ENCODE data around the gene JMJD7.

Gene JMJD7

GRCh38 chr15:41804916-41805666 lies 22.8 kb upstream of the JMJD7 start:
- ATAC-seq: no peak
- TF ChIP-seq ZNF8 (CRISPR knock-in tag; IDR thresholded peaks at IDR 0.05): no peak
- TF ChIP-seq PATZ1 (CRISPR knock-in tag; IDR thresholded peaks at IDR 0.05; ENCODE audit: borderline replicate concordance): no peak
- no peak for TF ChIP-seq ZFP30 (CRISPR knock-in tag; IDR thresholded peaks at IDR 0.05)
- no peak for TF ChIP-seq ESRRG (CRISPR knock-in tag; IDR thresholded peaks at IDR 0.05)
- TF ChIP-seq PPARA (CRISPR knock-in tag; IDR thresholded peaks at IDR 0.05; ENCODE audit: borderline replicate concordance): no peak
- TF ChIP-seq SNAI2 (CRISPR knock-in tag; IDR thresholded peaks at IDR 0.05): no peak
- TF ChIP-seq, protein P1, sequence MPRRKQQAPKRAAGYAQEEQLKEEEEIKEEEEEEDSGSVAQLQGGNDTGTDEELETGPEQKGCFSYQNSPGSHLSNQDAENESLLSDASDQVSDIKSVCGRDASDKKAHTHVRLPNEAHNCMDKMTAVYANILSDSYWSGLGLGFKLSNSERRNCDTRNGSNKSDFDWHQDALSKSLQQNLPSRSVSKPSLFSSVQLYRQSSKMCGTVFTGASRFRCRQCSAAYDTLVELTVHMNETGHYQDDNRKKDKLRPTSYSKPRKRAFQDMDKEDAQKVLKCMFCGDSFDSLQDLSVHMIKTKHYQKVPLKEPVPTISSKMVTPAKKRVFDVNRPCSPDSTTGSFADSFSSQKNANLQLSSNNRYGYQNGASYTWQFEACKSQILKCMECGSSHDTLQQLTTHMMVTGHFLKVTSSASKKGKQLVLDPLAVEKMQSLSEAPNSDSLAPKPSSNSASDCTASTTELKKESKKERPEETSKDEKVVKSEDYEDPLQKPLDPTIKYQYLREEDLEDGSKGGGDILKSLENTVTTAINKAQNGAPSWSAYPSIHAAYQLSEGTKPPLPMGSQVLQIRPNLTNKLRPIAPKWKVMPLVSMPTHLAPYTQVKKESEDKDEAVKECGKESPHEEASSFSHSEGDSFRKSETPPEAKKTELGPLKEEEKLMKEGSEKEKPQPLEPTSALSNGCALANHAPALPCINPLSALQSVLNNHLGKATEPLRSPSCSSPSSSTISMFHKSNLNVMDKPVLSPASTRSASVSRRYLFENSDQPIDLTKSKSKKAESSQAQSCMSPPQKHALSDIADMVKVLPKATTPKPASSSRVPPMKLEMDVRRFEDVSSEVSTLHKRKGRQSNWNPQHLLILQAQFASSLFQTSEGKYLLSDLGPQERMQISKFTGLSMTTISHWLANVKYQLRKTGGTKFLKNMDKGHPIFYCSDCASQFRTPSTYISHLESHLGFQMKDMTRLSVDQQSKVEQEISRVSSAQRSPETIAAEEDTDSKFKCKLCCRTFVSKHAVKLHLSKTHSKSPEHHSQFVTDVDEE (CRISPR knock-in tag; IDR thresholded peaks at IDR 0.05): no peak
- TF ChIP-seq ARNTL (CRISPR knock-in tag; IDR thresholded peaks at IDR 0.05; ENCODE audit: borderline replicate concordance, low read depth): no peak
- TF ChIP-seq OSR1 (CRISPR knock-in tag; IDR thresholded peaks at IDR 0.05): no peak
- TF ChIP-seq CSDC2 (CRISPR knock-in tag; IDR thresholded peaks at IDR 0.05): no peak
- no peak for TF ChIP-seq CSRNP3 (CRISPR knock-in tag; IDR thresholded peaks at IDR 0.05)
- TF ChIP-seq TOX (CRISPR knock-in tag; IDR thresholded peaks at IDR 0.05; ENCODE audit: borderline replicate concordance): no peak
- TF ChIP-seq BACH2 (CRISPR knock-in tag; IDR thresholded peaks at IDR 0.05; ENCODE audit: borderline replicate concordance): no peak
- no peak for TF ChIP-seq RARB (CRISPR knock-in tag; IDR thresholded peaks at IDR 0.05)
- TF ChIP-seq ZC3H10 (CRISPR knock-in tag; IDR thresholded peaks at IDR 0.05): no peak
- TF ChIP-seq TCF4 (CRISPR knock-in tag; IDR thresholded peaks at IDR 0.05; ENCODE audit: borderline replicate concordance): no peak

GRCh38 chr15:41805711-41806110 lies 22.2 kb upstream of the JMJD7 start:
- ATAC-seq: no peak
- TF ChIP-seq ZFP30 (CRISPR knock-in tag; IDR thresholded peaks at IDR 0.05): no peak
- no peak for TF ChIP-seq OSR1 (CRISPR knock-in tag; IDR thresholded peaks at IDR 0.05)
- no peak for TF ChIP-seq PATZ1 (CRISPR knock-in tag; IDR thresholded peaks at IDR 0.05; ENCODE audit: borderline replicate concordance)
- no peak for TF ChIP-seq ZC3H10 (CRISPR knock-in tag; IDR thresholded peaks at IDR 0.05)
- TF ChIP-seq PPARA (CRISPR knock-in tag; IDR thresholded peaks at IDR 0.05; ENCODE audit: borderline replicate concordance): no peak
- no peak for TF ChIP-seq TOX (CRISPR knock-in tag; IDR thresholded peaks at IDR 0.05; ENCODE audit: borderline replicate concordance)
- TF ChIP-seq, protein P2, sequence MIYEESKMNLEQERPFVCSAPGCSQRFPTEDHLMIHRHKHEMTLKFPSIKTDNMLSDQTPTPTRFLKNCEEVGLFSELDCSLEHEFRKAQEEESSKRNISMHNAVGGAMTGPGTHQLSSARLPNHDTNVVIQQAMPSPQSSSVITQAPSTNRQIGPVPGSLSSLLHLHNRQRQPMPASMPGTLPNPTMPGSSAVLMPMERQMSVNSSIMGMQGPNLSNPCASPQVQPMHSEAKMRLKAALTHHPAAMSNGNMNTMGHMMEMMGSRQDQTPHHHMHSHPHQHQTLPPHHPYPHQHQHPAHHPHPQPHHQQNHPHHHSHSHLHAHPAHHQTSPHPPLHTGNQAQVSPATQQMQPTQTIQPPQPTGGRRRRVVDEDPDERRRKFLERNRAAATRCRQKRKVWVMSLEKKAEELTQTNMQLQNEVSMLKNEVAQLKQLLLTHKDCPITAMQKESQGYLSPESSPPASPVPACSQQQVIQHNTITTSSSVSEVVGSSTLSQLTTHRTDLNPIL (CRISPR knock-in tag; IDR thresholded peaks at IDR 0.05; ENCODE audit: low read depth): no peak
- TF ChIP-seq BACH2 (CRISPR knock-in tag; IDR thresholded peaks at IDR 0.05; ENCODE audit: borderline replicate concordance): no peak
- no peak for TF ChIP-seq ZNF8 (CRISPR knock-in tag; IDR thresholded peaks at IDR 0.05)
- TF ChIP-seq ARNTL (CRISPR knock-in tag; IDR thresholded peaks at IDR 0.05; ENCODE audit: borderline replicate concordance, low read depth): no peak
- TF ChIP-seq RARB (CRISPR knock-in tag; IDR thresholded peaks at IDR 0.05): no peak
- no peak for TF ChIP-seq SNAI2 (CRISPR knock-in tag; IDR thresholded peaks at IDR 0.05)
